Muscle of back (tissue), 11 donors: ENCODE results near the gene PALS1. TPM values are rescaled to one million over a fixed set of nuclear protein-coding genes. Genes with fewer than 3 reads are reported as not detected.
A peak's percentile ranks its signal among the peaks of the same experiment; 100 is the strongest.
"Not testable (repeated sequence)": the region's sequence is repeated elsewhere in the genome, so short reads cannot be mapped to it uniquely, and the experiment has no call there.

Source experiments
- DNase-seq, 3 donors: peaks; one replicate each; pipeline versions ENCODE4 v3.0.0 to v3.0.0-alpha.2; 2013
- polyA plus RNA-seq, 10 donors: library from polyadenylated mRNA; unstranded; fragments of 120-200 nt; gene quantifications; one replicate each; pipeline ENCODE4 v1.2.1, GENCODE V29; 2013; ENCODE audit not compliant: insufficient read length in 10 of 10

The PALS1 gene
- polyA plus RNA-seq, 10 donors: 11.2 to 16.6 (median 14.7) TPM

GRCh38 chr14:67253076-67253635 lies 11.9 kb downstream of the PALS1 start:
- DNase-seq: no peak

- no peak for DNase-seq
Measured at GRCh38 chr14:67257906-67258305, 16.7 kb downstream of the PALS1 start.

GRCh38 chr14:67260965-67261364 lies 19.7 kb downstream of the PALS1 start:
- no peak for DNase-seq

- peak in 2 of 3 donors; percentile 48 to 61 for DNase-seq
Measured at GRCh38 chr14:67263499-67264149, 22.4 kb downstream of the PALS1 start.

DNA sequence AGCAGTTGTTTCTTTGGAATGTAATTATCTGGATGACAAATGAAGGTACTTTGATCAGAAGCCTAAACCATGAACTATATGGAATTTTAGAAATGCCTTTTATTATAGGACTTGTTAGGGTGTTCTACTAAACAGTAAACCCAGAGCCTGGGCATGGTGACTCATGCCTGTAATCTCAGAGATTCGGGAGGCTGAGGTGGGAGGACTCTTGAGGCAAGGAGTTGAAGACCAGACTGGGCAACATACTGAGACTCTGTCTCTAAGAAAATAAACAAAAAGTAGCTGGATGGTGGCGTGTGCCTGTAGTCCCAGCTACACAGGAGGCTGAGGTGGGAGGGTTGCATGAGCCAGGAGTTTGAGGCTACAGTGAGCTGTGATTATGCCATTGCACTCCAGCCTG lies 23.9 kb downstream of the PALS1 start:
- DNase-seq: no peak

DNA sequence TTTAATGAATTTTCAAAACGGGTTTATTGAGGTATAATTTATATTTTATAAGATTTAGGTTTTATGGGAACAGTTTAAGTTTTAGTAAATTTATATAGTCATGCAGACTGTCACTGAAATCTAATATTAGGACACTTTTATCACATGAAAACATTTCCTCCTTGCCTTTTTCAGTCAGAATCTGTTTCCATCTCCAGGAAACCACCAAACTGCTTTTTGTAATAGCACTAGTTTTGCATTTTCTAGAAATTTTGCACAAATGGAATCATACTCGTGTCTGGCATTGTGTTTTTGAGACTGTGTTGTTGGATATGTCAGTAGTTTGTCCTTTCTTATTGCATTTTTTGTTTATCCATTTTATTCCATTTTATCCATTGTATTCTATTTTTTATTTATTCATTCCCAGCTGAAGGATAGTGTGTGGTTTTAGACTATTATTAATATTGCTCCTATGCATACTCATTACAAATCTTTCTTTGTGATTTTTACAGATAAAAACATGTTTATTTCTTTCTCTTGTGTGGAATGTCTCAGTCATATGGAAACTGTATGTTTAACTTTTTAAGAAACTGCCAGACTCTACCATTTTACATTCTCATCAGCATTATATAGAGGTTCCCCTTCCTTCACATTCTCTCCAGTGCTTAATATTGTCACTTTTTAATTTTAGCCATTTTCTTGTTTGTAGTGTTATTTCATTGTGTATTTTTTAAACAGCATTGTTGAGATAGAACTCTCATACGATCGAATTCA lies 26.5 kb downstream of the PALS1 start:
- no peak for DNase-seq

DNA sequence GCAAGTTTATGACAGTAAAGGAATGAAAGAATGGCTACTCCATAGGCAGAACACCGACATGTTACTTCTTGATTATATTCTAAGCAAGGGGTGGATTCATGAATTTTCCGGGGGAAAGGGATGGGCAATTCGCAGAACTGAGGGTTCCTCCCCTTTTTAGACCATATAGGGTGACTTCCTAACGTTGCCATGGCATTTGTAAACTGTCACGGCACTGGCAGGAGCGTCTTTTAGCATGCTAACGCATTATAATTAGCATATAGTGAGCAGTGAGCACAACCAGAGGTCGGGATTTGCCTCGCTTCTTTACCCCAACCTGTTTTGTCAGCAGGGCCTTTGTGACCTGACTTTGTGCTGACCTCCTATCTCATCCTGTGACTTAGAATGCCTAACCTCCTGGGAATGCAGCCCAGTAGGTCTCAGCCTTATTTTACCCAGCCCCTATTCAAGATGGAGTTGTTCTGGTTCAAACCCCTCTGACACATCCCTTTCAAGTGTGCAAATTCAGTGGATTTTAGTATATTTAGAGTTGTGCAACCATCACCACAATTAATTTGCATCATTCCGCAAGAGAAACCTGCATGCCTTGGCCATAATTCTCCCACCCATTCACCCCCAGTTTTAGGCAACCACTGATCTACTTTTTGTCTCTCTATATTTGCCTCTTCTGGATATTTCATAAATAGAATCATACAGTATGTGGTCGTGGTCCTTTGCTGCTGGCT lies 27.4 kb downstream of the PALS1 start:
- DNase-seq: peak in 2 of 3 donors; percentile 18 to 47

GRCh38 chr14:67269298-67270060 lies 28.2 kb downstream of the PALS1 start:
- DNase-seq: peak; percentile 51 to 79 (median 57)

- DNase-seq: no peak
Measured at GRCh38 chr14:67270145-67270753, 29.0 kb downstream of the PALS1 start.

DNA sequence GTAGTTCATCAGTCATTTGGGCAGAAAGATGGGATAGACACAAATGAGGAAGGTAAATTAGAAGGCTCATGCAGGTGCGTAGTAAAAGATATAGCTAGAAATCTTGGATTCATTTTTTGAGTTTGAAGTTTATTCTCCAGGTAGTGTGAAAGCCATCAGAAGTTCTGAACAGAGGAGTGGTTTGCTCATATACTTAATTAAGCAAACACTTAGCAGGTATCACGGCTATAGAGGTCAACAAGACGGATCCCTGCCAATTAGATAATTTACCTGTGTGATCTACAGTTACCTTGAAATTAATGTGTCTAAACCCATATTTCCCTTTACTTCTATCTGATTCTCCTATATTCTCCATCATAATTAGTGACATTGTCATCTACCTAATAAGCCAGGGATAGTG lies 29.7 kb downstream of the PALS1 start:
- no peak for DNase-seq

GRCh38 chr14:67273281-67273680 lies 32.0 kb downstream of the PALS1 start:
- DNase-seq: not testable (repeated sequence)

DNA sequence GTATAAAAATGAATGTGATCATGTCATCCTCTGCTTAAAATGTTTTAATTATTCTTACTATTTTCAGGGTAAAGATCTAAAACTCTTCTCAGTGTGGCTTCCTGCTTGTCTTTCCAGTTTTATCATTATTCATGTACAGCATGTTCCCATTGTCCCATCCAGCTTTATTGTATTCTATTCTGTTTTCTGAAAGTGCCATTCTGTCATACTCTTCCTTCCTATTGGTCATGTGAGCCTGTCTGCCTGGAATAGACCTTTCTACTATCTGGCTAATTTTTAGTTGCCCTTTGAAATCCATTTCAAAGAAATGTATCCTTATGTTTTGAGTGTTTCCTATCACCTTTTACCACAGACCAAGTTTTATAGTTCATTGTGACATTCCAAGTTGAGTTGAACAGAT lies 34.9 kb downstream of the PALS1 start:
- no peak for DNase-seq

DNA sequence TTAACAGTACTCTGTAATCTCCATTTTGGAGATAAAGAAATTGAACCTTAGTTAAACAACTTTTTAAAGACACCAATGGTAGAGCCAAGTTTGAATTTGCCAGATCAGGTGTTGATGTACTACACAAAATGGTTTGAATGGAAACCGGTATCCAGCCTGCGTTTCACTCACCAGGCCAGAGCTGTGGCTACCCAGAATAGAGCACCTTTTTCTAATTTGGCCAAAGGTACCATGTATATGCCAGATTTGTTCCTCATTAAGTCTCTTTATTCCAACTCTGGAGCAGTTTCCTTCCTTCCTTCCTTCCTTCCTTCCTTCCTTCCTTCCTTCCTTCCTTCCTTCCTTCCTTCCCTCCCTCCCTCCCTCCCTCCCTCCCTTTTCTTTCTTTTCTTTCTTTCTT lies 39.3 kb downstream of the PALS1 start:
- no peak for DNase-seq

DNA sequence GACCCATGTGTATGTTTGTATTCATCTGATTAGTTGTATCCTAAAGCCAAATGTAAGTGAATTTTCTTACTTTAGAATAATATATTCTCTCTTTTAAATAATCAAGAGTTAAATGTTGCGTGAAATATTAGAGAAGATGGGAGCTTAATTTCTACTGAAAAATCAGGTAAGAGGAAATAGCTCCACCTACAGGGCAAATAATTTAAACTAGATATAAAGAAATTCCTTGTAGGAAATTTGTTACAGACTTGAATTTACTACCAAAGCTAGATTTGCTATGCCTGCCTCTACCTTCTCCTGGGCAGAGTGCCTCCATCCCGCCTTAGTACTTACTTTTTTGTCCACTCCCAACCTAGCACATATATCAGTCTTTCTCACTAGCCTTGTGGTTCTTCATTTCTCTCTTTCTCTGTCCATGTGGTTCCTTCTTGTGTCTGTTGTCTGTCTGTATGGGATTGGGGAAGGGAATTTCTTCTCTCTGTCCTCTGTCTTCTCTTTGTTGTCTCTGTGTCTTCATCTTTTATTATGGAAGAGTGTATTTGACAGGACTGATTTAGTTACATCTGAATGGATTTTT lies 44.7 kb downstream of the PALS1 start:
- peak; percentile 18 to 62 (median 26) for DNase-seq

Other genes with a start within 250 kb of the PALS1 start
- under 1 TPM in 9 of 10 donors, not detected in 1; 0.16 to 0.66 (median 0.29) TPM for gene GARIN2, start 52.0 kb upstream of the PALS1 start, polyA plus RNA-seq
- gene ATP6V1D, start 118.4 kb downstream of the PALS1 start, polyA plus RNA-seq: 10 to 100 TPM; 67.4 to 83.7 (median 74.6) TPM
- gene EIF2S1, start 118.9 kb downstream of the PALS1 start, polyA plus RNA-seq: 100 to 1,000 TPM in 1 of 10 donors, 10 to 100 TPM in 9; 78.2 to 100 (median 90.7) TPM
- gene PLEK2, start 170.7 kb downstream of the PALS1 start, polyA plus RNA-seq: 1 to 10 TPM in 5 of 10 donors, under 1 TPM in 3, not detected in 2; 0.52 to 4.6 (median 1.2) TPM
- gene TMEM229B, start 247.3 kb downstream of the PALS1 start, polyA plus RNA-seq: 1 to 10 TPM in 1 of 10 donors, under 1 TPM in 9; 0.17 to 1.3 (median 0.47) TPM